SH-SY5Y (cell line): ENCODE measurements around the gene ZBTB46.

Experiments used
- GATA2 ChIP-seq: IDR thresholded peaks from 2 replicates; pipeline ENCODE4 v1.6.1; 2011; ENCODE audit warnings: mild to moderate bottlenecking, low read depth, low read length
- GATA3 ChIP-seq: IDR thresholded peaks from 2 replicates; pipeline ENCODE4 v1.6.1; 2011; ENCODE audit warnings: low read depth, mild to moderate bottlenecking, low read length, moderate library complexity

The ZBTB46 gene

DNA sequence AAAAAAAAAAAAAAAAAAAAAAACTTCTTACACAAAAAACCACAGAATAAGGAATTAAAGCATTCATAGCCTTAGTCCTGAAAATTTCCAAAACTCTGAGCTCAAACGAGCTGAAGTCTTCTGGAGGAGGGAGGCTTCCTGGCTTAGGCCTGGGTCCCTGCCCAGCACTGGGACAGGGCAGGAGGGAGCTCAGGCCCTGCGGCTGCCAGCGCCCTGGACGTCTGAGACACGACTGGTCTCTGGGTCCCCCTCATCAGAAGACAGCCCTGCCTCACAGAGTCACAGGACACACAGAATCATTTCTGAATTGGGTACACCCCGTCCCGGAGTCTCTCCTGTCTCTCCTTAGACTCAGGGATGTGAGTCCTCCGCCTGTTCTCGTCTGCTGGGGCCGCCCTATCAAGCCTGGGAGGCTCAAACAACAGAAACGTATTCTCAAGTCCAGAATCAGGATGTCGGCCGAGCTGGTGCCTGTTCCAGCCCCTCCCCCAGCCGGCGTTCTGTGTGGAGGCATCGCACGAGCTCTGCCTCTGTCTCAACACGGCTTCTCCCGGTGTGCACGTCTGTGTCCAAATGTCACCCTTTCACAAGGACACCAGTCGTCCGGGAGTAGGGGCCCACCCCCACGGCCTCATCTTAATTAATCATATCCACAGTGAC is 39.4 kb downstream of the ZBTB46 start:
- TF ChIP-seq GATA3 = no peak
- no peak for TF ChIP-seq GATA2

DNA sequence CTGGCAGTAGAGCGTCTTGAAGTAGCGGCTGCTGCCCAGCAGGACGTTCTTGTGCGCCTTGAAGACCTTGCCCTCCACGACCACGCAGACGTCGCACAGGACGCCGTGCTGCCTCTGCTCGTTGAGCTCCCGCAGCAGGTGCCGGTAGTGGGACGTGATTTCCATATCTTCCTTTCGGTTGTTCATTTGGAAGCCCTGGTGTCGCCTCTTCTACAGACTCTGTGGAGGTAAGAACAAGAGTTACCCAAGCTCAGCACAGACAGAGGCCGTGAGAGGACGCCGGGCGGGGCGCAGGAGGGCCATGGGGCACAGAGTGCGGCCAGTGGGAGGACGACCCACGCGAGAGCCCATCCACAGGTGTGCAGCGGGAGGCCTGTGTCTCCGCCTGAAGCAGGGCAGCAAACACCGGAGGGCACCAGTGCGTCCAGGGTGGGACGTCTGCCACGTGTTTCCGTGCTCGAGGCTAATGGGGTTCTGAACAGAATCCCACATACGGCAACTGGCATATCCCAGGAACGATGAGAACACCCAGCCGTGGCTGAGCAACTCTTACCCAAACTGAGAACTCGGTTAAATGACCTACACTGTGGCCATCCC is 40.4 kb downstream of the ZBTB46 start:
- TF ChIP-seq GATA2 = no peak
- no peak for TF ChIP-seq GATA3

DNA sequence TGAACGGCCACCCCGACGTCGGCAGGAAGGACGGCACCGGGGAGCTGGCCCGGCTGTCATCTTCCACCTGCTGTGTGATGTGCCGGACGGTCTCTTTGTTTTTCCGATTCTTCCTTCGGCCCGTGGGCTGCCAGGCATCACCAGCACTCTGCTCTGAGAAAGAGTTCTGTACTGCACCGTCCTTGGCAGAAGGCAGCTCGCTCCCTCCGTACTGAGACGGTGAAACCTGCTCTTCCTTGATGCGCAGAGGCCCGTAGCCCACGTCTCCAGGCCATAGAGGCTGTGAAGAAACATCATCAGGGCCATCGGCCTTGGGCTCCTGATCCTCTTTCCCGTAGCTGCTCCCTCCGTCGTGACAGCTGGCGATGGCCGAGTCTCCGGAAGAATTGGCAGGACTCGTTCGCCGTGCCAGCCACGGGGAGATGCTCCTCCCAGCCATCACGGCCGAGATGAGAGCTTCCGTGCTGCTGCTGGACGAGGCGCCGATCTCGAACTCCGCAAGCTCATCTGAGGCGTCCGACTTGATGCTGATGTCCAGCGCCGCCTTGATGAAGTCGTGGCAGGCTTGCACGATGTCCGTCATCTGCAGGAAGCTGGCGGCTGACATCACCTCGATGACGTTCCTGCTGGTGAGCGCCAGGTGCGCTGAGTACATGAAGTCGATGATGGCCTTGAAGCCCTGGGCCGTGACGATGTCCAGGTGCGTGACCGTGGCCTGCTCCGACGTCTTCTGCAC is 41.1 kb downstream of the ZBTB46 start:
- TF ChIP-seq GATA3 (no peak), GATA2 (no peak)

DNA sequence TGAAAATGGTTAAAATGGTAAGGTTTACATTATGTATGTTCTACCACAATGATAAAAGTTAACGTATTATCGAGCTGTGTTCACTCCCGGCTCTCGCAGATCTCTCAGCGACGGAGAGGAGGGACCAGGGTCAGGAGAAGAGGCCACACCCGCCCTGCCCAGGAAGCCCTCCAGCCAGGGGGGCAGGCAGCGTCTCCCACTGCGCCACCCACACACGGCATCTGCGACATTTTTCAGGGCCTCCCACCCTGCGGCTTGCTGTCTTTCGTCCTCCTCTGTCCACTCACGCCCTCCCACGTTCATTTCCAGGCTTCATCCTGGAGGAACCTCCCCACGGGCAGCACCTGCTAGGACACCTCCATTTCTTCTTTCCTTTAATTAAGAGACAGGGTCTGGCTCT is 43.3 kb downstream of the ZBTB46 start:
- TF ChIP-seq GATA3 (no peak), GATA2 (no peak)

DNA sequence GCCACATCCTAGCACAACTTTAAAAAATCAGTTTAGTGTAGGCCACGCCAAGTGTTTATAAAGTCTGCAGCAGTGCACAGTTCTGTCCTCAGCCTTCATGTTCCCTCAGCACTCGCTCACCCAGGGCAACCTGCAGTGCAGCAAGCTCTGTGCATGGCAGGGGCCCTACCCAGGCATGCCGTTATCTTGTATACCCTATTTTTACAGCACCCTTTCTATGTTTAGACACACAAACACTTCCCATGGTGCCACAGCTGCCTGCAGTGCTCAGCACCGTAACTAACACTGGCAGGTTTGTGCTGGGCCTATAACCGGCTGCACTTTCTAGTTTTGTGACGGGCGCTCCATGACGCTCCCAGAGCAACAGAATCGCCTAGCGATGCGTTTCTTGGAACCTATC is 43.8 kb downstream of the ZBTB46 start:
- TF ChIP-seq GATA2 (no peak), GATA3 (no peak)

DNA sequence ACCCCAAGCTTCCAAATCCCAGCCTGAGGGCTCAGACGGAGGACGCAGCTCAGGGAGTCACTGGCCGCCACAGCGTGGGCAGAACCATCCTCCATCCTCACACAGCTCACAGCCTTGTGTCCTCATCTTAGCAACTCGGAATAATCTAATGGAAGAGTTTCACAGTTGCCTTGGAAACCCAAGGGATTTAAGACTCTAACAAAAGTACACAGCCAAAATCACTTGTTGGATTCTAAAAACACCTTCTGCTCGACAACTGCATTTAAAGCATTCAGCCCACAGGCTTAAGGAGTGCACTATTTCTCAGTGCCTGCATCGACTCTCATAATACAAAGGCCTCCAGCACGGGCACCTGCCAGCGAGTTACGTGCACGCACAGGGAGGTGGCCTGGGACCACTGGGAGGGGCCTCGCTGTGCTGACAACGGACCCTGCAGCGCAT is 45.4 kb downstream of the ZBTB46 start:
- TF ChIP-seq GATA2 (no peak), GATA3 (no peak)

DNA sequence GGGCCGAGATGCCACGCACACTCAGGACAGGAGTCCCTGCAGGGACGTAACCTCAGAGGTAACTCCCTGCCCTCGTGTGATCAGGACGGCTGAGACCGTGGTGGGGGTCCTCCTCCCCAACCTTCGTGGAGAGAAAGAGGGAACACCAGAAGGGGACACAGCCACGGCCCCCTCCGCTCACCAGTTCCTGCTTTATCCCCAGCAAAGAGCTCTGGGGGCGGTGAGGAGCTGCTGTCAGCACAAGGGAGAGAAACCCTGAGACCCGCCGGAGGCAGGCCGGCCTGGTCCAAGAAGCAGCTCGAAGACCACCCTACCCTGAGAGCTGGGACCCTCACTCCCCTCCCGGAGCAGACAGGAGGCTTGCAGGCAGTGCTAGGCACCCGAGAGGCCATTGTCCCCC is 47.1 kb downstream of the ZBTB46 start:
- TF ChIP-seq GATA2 (no peak), GATA3 (no peak)

DNA sequence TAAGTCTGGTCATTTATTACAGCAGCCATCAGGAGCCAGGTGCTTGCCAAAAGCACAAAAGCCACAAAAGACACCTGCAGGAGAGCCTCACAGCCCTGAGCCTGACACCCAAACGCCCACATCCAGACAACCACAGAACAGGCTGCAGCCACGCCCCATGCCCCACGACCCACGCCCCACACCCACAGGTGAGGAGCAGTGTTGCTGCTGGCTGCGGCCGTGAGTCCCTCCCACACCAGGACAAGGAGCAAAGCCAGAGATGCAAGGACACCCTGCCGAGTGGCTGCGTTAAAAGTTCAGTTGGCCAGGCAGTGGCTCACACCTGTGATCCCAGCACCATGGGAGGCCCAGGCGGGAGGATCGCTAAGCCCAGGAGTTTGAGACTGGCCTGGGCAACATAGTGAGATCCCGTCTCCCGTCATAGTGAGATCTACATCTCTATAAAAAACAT is 48.5 kb downstream of the ZBTB46 start:
- TF ChIP-seq GATA2 = no peak
- TF ChIP-seq GATA3 = no peak

DNA sequence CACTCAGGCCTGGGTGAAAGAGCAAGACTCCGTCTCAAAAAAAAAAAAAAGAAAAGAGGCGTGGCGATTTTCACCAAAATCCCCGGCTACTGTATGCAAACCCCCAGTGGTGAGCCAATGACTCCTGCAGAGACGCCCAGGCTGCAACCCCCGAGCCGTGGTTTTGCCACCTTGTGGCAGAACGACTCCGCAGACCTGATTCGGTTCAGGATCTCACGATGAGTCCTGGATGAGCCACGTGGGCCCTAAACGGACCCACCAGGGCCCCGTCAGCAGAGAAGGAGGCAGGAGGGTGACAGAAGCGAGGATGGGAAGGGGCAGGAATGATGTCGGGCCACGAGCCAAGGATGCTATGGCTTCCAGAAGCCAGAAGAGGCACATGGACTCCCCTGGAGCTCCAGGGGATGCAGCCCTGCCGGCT is 49.0 kb downstream of the ZBTB46 start:
- TF ChIP-seq GATA3 (no peak), GATA2 (no peak)

DNA sequence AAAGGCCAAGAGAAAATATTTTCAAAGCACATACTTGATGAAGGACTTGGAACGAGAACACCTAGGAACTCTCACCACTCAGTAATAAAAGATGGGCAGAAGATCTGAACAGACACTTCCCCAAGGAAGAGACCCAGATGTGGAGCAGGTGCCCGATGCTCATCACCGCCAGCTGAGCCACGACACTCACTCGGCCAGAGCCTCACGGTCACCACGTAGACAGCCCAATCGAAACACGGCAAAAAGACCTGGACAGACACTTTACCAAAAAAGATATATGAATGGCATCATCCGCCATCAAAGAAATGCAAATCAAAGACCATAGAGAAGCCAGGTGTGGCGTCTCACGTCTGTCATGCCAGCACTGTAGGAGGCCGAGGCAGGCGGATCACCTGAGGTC is 49.9 kb downstream of the ZBTB46 start:
- no peak for TF ChIP-seq GATA3

DNA sequence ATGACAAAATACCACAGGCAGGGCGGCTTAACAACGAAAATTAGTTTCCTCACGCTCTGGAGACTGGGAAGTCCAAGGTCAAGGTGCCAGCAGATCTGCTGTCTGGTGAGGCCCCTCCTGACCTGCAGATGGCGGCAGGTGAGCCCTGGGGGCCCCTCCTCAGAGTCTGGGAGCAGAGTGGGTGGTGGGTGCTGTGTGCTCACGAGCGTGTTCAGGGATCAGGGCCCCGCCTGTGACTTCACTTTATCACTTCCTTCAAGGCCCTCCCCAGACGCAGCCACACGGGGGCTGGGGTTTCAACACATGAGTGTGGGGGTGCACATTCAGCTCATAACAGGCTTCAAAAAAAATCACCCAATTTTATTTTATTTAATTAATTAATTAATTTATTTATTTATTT is 52.2 kb downstream of the ZBTB46 start:
- TF ChIP-seq GATA3 (no peak), GATA2 (no peak)

DNA sequence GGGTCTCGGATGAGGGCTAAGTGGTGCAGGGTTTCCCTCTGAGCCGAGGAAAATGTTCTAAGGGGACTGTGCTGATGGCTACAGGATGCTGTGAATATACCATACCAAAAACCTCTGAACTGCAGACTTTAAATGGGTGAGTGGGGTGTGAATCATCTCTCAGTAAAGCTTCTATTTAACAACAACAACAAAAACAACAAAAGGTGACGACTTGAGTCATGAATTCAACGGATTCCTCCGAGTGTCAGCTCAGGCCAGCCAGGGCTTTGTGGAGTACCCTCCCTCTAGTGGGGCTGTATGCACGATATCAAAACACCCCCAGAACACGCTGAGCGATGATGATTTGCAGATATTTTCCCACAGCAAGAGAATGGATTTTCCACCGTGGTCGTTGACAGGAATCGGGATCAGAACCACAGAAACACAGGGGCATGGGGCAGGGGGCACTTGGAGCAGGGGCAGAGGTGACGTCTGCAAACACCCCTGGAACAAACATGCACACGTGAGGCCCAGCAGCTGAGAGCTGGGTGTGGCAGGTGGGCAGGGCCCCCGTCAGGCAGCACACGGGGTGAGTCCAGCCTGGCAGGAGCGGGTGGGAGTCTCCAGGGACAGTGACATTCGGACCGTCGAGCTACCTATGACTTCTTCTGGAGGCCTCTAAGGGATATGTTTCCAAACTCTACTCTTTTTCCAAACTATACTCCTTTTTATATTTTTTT is 52.9 kb downstream of the ZBTB46 start:
- TF ChIP-seq GATA3 (no peak), GATA2 (no peak)

DNA sequence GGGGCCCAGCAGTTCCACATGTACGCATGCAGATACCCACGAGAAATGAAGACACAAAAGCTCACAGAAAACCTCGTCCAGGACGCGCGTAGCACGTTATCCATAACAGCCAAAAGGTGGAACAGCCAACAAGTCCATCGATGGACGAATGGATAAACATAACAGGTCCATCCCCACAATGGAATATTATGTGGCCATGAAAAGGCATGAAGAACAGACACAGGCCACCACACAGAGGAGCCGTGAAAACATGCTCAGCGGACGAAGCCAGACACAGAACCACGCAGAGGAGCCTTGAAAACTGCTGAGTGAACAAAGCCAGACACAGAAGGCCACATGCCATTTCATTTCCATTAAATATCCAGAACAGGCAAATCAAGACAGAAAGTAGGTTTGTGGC is 53.5 kb downstream of the ZBTB46 start:
- TF ChIP-seq GATA2 = no peak
- TF ChIP-seq GATA3 = no peak
